ENCODE results near the gene SRP14.
"Not testable (repeated sequence)": the region's sequence is repeated elsewhere in the genome, so short reads cannot be mapped to it uniquely, and the experiment has no call there.

The SRP14 gene

GRCh38 chr15:40003116-40003916, 35.7 kb downstream of the SRP14 start:
- H3K4me3 ChIP-seq (ENCODE audit: low read length) = no peak overlapping the region
- no peak for DNase-seq (ENCODE audit: low read depth)
- TF ChIP-seq CTCF (conservative IDR thresholded peaks at IDR 0.05; ENCODE audit: low read depth, low read length) = no peak

GRCh38 chr15:40002295-40002694, 36.7 kb downstream of the SRP14 start:
- DNase-seq (ENCODE audit: low read depth) = no peak
- TF ChIP-seq CTCF (conservative IDR thresholded peaks at IDR 0.05; ENCODE audit: low read depth, low read length) = no peak
- no peak overlapping the region for H3K4me3 ChIP-seq (ENCODE audit: low read length)

GRCh38 chr15:39999538-40000200, 39.3 kb downstream of the SRP14 start:
- no peak overlapping the region for H3K4me3 ChIP-seq (ENCODE audit: low read length)
- no peak for DNase-seq (ENCODE audit: low read depth)
- no peak for TF ChIP-seq CTCF (conservative IDR thresholded peaks at IDR 0.05; ENCODE audit: low read depth, low read length)

GRCh38 chr15:39998511-39999077, 40.4 kb downstream of the SRP14 start:
- H3K4me3 ChIP-seq (ENCODE audit: low read length) = no peak overlapping the region
- no peak for TF ChIP-seq CTCF (conservative IDR thresholded peaks at IDR 0.05; ENCODE audit: low read depth, low read length)
- no peak for DNase-seq (ENCODE audit: low read depth)

- DNase-seq (ENCODE audit: low read depth) = no peak
- no peak overlapping the region for H3K4me3 ChIP-seq (ENCODE audit: low read length)
- TF ChIP-seq CTCF (conservative IDR thresholded peaks at IDR 0.05; ENCODE audit: low read depth, low read length) = no peak
Observed at GRCh38 chr15:39997639-39998038, 41.3 kb downstream of the SRP14 start.

- H3K4me3 ChIP-seq (ENCODE audit: low read length) = no peak overlapping the region
- TF ChIP-seq CTCF (conservative IDR thresholded peaks at IDR 0.05; ENCODE audit: low read depth, low read length) = no peak
- no peak for DNase-seq (ENCODE audit: low read depth)
Observed at GRCh38 chr15:39997031-39997430, 42.0 kb downstream of the SRP14 start.

GRCh38 chr15:39996228-39996627, 42.8 kb downstream of the SRP14 start:
- not testable (repeated sequence) for DNase-seq (ENCODE audit: low read depth); H3K4me3 ChIP-seq (ENCODE audit: low read length)

- H3K4me3 ChIP-seq (ENCODE audit: low read length); DNase-seq (ENCODE audit: low read depth): not testable (repeated sequence)
Observed at GRCh38 chr15:39992953-39993352, 46.0 kb downstream of the SRP14 start.
